Activated CD4-positive, alpha-beta T cell treated with anti-CD3 and anti-CD28 coated beads for 24 hours (primary cell): Measurements from ENCODE around the gene DPRX.

ENCODE experiments used
- DNase-seq, 2 donors: peaks; one replicate each; pipeline ENCODE4 v3.0.0-alpha.2; 2020; ENCODE audit warnings: low read depth in 2 of 2

DPRX gene

GRCh38 chr19:53631949-53632407 lies at the start of gene DPRX:
DPRX (plus strand) TSS chr19:53631999; CDS start chr19:53632107, 108 bp downstream.
- DNase-seq: no peak

- DNase-seq: no peak
Measured at GRCh38 chr19:53583181-53583580, 48.6 kb upstream of the DPRX start.

DNA sequence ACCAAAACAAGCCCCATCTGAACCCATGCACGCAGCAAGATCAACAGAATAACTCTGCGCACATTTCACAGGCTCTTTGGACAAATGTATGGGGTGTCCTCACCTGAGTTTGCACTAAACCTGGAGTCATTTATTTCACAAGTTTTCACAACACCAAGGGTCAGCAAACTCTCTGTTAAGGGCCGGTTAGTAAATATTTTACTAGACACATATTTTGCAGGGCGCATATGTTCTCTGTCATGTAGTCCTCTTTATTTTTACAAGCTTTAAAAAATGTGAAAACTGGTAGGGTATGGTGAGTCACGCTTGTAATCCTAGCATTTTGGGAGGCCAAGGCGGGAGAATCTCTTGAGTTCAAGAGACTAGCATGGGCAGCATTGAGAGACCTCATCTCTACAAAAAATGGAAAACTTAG lies 45.5 kb upstream of the DPRX start:
- DNase-seq: no peak

DNA sequence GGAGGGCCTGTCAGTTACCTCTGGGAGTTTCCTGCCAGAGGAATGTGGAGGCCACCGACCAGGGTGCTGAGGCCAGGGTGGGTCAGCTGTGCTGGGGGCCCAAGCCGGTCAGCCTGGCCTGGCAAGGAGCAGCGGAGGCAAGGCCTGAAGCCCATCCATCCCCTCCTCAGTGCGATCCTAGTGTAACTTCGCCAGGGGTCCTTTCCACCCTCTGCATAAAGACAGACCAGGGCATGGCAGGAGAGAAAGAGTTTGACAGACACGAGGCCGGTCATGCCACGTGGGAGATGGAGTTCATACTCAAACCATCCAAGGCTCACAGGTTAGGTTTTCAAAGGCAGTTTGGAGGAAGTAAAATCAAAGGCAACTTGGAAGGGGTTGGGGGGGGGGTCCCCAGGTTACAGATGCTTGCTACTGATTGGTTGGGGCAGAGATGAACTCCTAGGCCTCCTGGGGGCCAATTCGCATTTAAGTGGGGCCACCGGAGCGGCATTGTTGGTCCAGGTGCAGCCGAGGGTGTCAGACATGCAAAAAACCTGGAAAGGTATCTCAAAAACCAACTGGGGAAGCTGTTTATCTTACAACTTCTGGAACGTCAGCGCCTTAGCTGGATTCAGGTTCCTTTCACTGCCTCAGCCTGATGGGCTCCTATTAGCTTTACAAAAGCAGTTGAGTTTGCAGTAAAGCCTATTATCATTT lies 36.8 kb upstream of the DPRX start:
- DNase-seq: no peak

DNA sequence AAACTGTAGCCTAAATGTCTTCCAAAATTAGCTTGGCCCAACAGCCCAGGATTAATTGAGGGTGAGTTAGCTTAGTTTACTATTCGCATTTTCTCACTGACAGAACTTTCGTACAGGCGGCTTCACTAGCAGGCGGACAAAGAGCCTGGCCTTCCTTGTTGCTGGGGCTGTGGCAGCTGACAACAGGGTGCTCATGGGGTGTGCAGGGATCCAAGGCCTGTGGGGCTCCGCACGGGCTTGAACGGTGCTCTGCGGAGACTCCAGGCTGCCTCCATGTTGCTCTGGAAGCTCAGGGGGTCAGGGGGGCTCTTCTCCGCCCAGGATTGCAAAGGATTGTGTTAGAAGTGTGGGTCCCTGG lies 36.3 kb upstream of the DPRX start:
- DNase-seq: no peak

DNA sequence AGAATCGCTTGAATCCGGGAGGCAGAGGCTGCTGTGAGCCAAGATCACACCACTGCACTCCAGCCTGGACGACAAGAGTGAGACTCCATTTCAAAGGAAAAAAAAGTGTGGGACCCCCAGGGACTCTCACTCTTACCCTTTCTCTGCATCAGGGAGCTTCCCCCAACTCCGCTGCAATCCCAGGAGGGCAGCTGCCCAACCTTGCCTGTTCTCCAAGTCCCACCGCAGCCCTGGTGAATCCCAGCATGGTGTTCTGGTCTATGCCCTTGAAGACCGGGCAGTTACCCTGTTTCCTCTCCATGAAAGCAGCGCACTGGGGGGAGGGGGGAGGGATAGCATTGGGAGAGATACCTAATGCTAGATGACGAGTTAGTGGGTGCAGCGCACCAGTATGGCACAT lies 35.7 kb upstream of the DPRX start:
- no peak for DNase-seq

DNA sequence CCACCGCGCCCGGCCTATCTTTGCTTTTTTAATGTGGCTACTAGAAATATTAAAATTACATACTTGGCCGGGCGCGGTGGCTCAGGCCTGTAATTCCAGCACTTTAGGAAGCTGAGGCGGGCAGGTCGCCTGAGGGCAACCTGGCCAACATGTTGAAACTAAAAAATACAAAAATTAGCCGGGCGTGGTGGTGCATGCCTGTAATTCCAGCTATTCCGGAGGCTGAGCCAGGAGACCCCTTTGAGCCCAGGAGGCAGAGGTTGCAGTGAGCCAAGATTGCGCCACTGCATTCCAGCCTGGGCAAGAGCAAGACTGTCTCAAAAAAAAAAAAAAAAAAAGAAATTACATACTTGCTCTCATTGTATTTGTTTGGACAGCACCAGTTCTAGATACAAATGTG lies 34.8 kb upstream of the DPRX start:
- no peak for DNase-seq

- DNase-seq: no peak
Measured at GRCh38 chr19:53598361-53598760, 33.4 kb upstream of the DPRX start.

GRCh38 chr19:53600217-53600616 lies 31.6 kb upstream of the DPRX start:
- no peak for DNase-seq

GRCh38 chr19:53606031-53606430 lies 25.8 kb upstream of the DPRX start:
- DNase-seq: no peak

GRCh38 chr19:53608381-53608780 lies 23.4 kb upstream of the DPRX start:
- no peak for DNase-seq

DNA sequence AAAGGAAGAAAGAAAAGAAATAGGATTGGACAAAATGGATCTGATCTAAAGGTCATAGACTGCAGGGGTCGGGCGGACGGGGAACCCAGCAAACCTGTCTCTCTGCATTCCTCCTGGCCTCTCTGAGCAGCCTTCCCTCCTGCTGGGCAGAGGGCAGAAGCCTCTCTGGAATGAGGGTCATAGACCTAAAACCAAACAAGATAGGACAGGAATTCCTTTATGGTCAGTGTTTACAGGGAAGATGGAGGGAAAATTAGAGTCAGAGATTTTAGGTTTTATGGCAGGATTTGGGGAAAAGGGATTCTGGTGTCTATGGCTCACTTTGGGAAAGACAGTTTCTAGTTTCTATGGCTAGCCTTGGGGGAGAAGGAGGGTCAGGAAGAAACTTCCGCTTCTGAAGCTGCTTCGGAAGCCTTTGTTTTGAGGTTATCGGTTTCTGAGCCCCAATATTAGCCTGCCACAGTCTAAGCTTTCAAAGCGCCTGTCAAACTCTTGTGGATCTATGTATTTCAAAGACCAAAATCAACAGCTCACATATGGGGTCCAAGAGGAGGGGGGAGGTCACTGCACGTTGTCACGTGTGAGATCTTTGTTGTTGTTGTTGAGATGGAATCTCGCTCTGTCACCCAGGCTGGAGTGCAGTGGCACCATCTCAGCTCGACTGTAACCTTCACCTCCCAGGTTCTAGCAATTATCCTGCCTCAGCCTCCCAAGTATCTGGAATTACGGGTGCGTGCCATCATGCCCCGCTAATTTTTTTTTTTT lies 18.9 kb upstream of the DPRX start:
- DNase-seq: no peak

DNA sequence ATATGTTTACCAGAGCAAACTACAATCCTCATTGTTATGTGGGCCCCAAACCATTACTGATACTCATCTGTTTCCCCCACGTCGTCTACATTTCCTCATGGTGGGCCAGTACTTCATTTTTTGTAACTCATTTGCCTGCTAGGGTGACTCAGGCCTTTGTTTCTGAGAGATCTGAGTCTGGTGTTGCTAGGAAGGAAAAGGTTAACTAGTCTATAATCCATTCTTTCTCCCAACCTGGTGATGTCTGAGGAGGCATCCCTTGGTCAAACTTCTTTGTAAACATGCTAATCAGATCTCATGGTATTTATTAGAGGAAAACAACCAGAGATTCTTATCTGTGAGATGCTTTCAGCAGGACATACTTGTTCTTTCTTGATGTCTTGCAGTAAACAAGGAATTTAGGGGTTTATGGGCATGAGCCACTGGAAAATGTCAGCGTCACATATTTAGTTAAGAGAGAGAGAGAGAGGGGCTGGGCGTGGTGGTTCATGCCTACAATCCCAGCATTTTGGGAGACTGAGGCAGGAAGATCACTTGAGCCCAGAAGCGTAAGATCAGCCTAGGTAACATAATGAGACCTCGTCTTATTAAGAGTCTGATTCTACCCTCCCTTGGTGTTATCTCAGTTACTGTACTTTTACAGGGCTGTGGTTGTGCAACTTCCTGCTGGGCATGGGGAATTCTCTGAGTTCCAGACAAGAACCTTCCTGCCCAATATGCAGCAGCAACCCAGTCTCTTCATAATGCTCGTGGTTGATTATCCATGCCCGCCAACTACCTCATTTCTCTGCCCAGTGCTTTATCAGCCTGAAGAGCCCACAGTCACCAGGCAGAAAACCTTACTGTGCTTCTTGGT lies 9.7 kb upstream of the DPRX start:
- no peak for DNase-seq

DNA sequence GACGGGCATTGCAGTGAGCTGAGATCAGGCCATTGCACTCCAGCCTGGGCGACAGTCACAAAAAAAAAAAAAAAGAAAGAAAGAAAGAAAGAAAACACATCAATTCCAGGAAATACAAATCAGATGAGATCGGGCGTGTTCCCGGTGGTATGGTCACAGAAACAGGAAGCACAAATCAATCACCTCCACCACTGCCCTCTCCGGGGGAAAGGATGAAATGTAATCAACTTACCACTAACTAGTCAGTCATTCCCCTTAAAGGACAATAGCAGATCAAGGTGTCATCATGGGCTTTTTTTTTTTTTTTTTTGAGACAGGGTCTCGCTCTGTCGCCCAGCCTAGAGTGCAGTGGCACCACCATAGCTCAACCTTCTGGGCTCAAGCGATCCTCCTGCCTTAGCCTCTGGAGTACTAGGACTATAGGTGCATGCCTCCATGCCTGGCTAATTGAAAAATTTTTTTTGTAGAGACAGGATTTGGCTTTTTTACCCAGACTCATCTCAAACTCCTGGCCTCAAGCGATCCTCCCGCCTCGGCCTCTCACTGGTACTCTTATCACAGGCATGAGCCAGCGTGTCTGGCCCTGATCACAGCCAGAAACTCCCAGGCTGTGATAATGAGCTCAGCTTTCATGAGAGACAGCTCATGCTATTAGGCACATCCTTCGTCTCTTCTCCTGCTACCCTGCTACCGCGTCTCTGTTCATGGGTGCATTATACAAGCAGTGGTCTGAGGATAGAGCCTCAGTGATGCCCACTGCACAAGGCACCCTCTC lies 6.8 kb upstream of the DPRX start:
- no peak for DNase-seq

- DNase-seq: no peak
Measured at GRCh38 chr19:53626486-53626885, 5.3 kb upstream of the DPRX start.

DNA sequence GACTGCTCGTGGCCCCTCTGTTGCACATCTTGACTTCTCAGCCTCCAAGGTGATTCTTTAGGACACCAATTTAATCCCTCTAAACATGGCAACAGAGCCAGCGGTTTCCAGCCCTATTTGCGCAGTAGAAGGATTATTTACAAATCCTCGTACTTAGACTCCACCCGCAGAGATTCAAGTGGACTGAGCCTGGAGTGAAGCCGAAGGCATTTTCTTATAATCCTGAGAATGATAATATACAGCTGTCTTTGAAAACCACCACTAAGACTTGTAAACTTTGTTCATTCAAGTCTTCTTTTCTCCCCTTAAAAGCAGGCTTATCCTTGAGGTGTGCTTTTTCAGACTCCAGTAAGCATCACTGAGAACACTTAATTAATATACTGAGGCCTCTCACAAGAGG lies 4.8 kb upstream of the DPRX start:
- no peak for DNase-seq

DNA sequence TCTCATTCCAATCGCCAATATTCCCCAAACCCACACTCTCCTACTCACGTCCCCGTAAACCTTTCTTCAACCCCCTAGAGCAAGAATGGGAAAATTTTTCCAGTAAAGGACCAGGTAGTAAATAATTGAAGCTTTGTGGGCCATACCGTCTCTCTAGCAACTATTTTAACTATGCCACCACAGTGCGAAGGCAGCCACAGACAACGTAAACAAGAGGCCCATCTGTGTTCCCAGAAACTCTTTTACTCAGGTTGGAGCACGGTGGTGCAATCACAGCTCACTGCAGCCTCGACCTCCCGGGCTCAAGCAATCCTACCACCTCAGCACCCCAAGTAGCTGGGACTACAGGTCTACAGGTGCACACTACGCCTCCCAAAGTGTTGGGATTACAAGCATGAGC lies 3.0 kb downstream of the DPRX start:
- DNase-seq: no peak

GRCh38 chr19:53639471-53639870 lies 7.7 kb downstream of the DPRX start:
- no peak for DNase-seq

GRCh38 chr19:53642381-53643099 lies 10.7 kb downstream of the DPRX start:
- DNase-seq: no peak

DNA sequence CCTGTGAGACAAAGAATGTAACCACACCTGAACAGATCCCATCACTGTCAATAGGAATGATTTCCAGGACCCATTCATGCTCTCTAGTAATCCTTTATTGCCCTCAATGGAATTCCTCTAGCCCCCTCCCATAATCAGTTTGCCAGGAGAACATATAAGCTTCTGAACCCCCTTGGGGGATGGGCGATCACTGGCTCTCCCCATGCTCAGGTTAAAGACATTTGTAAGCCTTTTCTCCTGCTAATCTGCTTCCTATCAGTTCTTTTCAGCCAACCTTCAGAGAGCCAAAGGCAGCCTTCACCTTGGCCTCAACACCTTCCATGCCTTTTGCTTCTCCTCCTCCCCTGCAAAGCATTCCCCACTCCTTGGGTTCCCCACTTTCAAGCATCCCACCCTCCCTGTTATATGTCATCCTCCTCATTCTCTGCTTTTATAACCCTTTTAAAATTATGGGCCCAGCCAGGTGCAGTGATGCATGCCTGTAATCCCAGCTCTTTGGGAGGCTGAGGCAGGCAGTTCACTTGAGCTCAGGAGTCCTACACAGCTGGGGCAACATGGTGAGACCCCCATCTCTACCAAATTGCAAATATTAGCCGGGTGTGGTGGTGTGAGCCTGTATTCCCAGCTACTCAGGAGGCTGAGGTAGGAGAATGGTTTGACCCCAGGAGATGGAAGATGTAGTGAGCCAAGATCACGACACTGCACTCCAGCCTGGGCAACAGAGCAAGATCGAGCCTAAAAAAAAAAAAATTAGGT lies 12.4 kb downstream of the DPRX start:
- no peak for DNase-seq
